Upper lobe of right lung (tissue), 1 donor: ENCODE measurements around the gene NAPA. TPM values are rescaled to one million over a fixed set of nuclear protein-coding genes. Genes with fewer than 3 reads are reported as not detected.

ENCODE experiments used
- ATAC-seq: fragments of 200-7000 bp; cut with Tn5 transposase; one replicate; pipeline ENCODE4 v1.9.1; 2020; ENCODE audit warnings: mild to moderate bottlenecking, moderate library complexity
- DNase-seq: peaks from one replicate; pipeline ENCODE4 v3.0.0-alpha.2; 2020
- H3K27ac ChIP-seq: fragments of 200-600 bp; one replicate; pipeline ENCODE4 v1.8.0; 2022
- H3K27me3 ChIP-seq: fragments of 200-600 bp; one replicate; pipeline ENCODE4 v1.8.0; 2022; ENCODE audit warnings: mild to moderate bottlenecking
- H3K36me3 ChIP-seq: fragments of 200-600 bp; one replicate; pipeline ENCODE4 v1.8.0; 2022
- H3K4me1 ChIP-seq: fragments of 200-600 bp; one replicate; pipeline ENCODE4 v1.8.0; 2022
- H3K4me3 ChIP-seq: fragments of 200-600 bp; one replicate; pipeline ENCODE4 v1.8.0; 2022; ENCODE audit warnings: mild to moderate bottlenecking
- H3K9me3 ChIP-seq: fragments of 200-600 bp; one replicate; pipeline ENCODE4 v1.8.0; 2022
- CTCF ChIP-seq: fragments of 200-600 bp; IDR thresholded peaks from one replicate; pipeline ENCODE4 v1.8.0; 2022; ENCODE audit warnings: antibody characterized with exemption
- intact Hi-C: fragments of 100-400 bp; cut with DNase I; formaldehyde crosslinking; loops from one replicate; pipeline ENCODE4 v1.11.0; 2022
- total RNA-seq: library from RNA; stranded (reverse); fragmentation: NEBNext Ultra II Directional; extraction: Animal tissue kit (Norgen Biotek cat#: 25700); gene quantifications from one replicate; pipeline ENCODE4 v1.2.1, GENCODE V29; 2021
- donor health status: DM: no; HTN: yes; CAD: no; lungs with severe emphysema.

NAPA gene
- total RNA-seq, 1 donor from 2014 or later, result 134 TPM

GRCh38 chr19:47521473-47522180 is 6.8 kb upstream of the NAPA start:
- intact Hi-C loops, result no loop called here
- no peak overlapping the region for H3K4me3 ChIP-seq
- TF ChIP-seq CTCF, result no peak

GRCh38 chr19:47520839-47521238 is 6.0 kb upstream of the NAPA start:
- intact Hi-C loops, result no loop called here
- peaks cover 21% of the 10 kb centered on the region for H3K4me1 ChIP-seq
- no peak for TF ChIP-seq CTCF
- H3K4me3 ChIP-seq, result no peak overlapping the region
- H3K9me3 ChIP-seq, result no peaks in the 10 kb centered on the region
- H3K27ac ChIP-seq, result no peak overlapping the region
- no peaks in the 10 kb centered on the region for H3K27me3 ChIP-seq
- no peaks in the 10 kb centered on the region for H3K36me3 ChIP-seq
- no peak for DNase-seq
- no peak for ATAC-seq

More at GRCh38 chr19:47521473-47522180, 6.8 kb upstream of the NAPA start:
- ATAC-seq, result no peak
- peak overlapping the region; percentile 36 for H3K27ac ChIP-seq
- DNase-seq, result no peak
- H3K36me3 ChIP-seq, result no peaks in the 10 kb centered on the region
- peaks cover 14% of the 10 kb centered on the region for H3K4me1 ChIP-seq
- H3K9me3 ChIP-seq, result no peaks in the 10 kb centered on the region
- no peaks in the 10 kb centered on the region for H3K27me3 ChIP-seq

- no peaks in the 10 kb centered on the region for H3K9me3 ChIP-seq
- TF ChIP-seq CTCF, result no peak
- no peaks in the 10 kb centered on the region for H3K36me3 ChIP-seq
- H3K4me1 ChIP-seq, result peaks cover 24% of the 10 kb centered on the region
- H3K4me3 ChIP-seq, result no peak overlapping the region
- no peak for DNase-seq
- no peaks in the 10 kb centered on the region for H3K27me3 ChIP-seq
- ATAC-seq, result no peak
- H3K27ac ChIP-seq, result no peak overlapping the region
- intact Hi-C loops, result no loop called here
These were observed 5.5 kb upstream of the NAPA start for GRCh38 chr19:47520343-47520806.

- no peaks in the 10 kb centered on the region for H3K9me3 ChIP-seq
- no peak overlapping the region for H3K4me3 ChIP-seq
- no peaks in the 10 kb centered on the region for H3K27me3 ChIP-seq
- TF ChIP-seq CTCF, result no peak
- H3K36me3 ChIP-seq, result no peaks in the 10 kb centered on the region
- ATAC-seq, result no peak
- intact Hi-C loops, result no loop called here
- no peak overlapping the region for H3K27ac ChIP-seq
- peaks cover 24% of the 10 kb centered on the region for H3K4me1 ChIP-seq
- DNase-seq, result no peak
These were observed 4.0 kb upstream of the NAPA start for GRCh38 chr19:47518854-47519253.

- H3K27me3 ChIP-seq, result no peaks in the 10 kb centered on the region
- ATAC-seq (no peak), DNase-seq (no peak)
- H3K4me1 ChIP-seq, result peaks cover 29% of the 10 kb centered on the region
- H3K36me3 ChIP-seq, result no peaks in the 10 kb centered on the region
- no peak overlapping the region for H3K4me3 ChIP-seq
- H3K9me3 ChIP-seq, result no peaks in the 10 kb centered on the region
- H3K27ac ChIP-seq, result no peak overlapping the region
- intact Hi-C loops, result no loop called here
- TF ChIP-seq CTCF, result no peak
These were observed 3.3 kb upstream of the NAPA start for GRCh38 chr19:47518139-47518538.
